ENCODE measurements around the gene PRKX.

DNA sequence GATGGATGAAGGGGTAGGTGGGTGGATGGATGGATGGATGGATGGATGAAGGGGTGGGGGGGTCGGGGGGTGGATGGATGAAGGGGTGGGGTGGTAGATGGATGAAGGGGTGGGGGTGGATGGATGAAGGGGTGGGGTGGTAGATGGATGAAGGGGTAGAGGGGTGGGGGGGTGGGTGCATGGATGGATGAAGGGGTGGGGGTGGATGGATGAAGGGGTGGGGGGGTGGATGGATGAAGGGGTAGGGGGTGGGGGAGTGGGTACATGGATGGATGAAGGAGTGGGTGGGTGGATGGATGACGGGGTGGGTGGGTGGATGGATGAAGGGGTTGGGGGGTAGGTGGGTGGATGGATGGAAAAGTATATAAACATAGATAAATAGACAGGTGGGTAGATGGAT, 74.2 kb downstream of the PRKX start:
- TF ChIP-seq EP300 (IDR thresholded peaks at IDR 0.05; ENCODE audit: borderline replicate concordance) = no peak
- TF ChIP-seq TCF12 (IDR thresholded peaks at IDR 0.05; ENCODE audit: low read depth) = no peak
- TF ChIP-seq FOXM1 (IDR thresholded peaks at IDR 0.05; ENCODE audit: borderline replicate concordance, low read depth) = no peak
- TF ChIP-seq NFIC (IDR thresholded peaks at IDR 0.05) = no peak
- TF ChIP-seq TAF1 (IDR thresholded peaks at IDR 0.05; ENCODE audit: low read depth) = no peak
- TF ChIP-seq MAX (IDR thresholded peaks at IDR 0.05) = no peak
- TF ChIP-seq YY1 (IDR thresholded peaks at IDR 0.05; ENCODE audit: low read depth) = no peak

Data from Ishikawa (cell line).